GM20000 (cell line): ENCODE data around the gene TRAK1.

Experiments
- DNase-seq: peaks from one replicate; pipeline ENCODE4 v3.0.0; 2012; ENCODE audit warnings: low spot score
- TF ChIP-seq, protein P1 (sequence below): IDR thresholded peaks from 2 replicates; pipeline ENCODE4 v1.5.1; 2012; ENCODE audit warnings: mild to moderate bottlenecking, control low read depth; ENCODE audit errors: extremely low read depth, missing control alignments

The TRAK1 gene

DNA sequence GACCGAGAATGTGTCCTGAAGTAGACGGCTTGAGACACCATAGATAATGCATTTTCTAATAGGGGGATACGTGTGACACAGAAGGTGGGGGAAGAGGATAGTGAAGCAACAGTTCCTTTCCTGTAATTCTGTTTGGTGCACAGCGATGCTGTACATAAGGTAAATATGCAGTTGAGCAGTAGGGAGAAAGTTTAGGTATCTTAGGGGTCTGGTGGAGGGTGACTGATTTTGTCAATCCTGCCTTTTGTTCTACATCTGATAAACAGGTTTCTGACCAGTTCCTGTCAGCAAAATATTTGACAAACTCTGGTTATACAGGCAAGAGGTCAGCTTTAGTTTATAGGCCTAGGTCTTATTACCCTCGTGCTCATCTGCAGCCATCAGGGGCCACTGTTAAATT lies 71.3 kb downstream of the TRAK1 start:
- no peak for DNase-seq
- TF ChIP-seq, protein P1, sequence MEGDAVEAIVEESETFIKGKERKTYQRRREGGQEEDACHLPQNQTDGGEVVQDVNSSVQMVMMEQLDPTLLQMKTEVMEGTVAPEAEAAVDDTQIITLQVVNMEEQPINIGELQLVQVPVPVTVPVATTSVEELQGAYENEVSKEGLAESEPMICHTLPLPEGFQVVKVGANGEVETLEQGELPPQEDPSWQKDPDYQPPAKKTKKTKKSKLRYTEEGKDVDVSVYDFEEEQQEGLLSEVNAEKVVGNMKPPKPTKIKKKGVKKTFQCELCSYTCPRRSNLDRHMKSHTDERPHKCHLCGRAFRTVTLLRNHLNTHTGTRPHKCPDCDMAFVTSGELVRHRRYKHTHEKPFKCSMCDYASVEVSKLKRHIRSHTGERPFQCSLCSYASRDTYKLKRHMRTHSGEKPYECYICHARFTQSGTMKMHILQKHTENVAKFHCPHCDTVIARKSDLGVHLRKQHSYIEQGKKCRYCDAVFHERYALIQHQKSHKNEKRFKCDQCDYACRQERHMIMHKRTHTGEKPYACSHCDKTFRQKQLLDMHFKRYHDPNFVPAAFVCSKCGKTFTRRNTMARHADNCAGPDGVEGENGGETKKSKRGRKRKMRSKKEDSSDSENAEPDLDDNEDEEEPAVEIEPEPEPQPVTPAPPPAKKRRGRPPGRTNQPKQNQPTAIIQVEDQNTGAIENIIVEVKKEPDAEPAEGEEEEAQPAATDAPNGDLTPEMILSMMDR = no peak

DNA sequence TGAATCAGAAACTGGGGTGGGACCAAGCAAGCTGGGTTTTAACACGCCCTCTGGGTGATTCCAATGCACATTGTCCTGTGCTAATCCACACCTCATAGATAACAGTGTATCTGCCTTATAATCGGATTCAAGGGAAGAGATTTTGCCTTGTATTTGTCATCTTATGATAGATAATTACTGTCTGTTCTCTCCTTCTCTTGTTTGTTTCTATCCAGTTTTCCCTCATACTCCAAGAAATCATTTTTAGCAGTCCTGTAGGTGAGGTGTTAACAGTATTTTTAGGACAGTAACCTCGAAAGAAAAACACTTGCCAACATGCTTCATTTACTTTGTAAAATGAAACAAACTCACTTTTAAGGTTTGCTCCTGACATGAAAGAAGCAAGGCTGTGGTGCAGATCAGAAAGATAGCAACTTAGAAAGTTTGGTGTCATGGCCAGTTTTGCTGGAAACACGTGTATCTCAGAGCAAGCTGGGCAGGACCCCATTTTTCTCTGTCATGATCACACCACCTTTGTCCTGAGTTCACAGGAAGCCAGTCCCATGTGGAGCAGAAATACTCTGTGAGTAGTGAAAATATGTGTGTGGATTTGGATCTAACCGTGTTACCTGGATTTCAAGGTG lies 72.6 kb downstream of the TRAK1 start:
- TF ChIP-seq, protein P1 = no peak
- DNase-seq = no peak

GRCh38 chr3:42164656-42165055 lies 73.5 kb downstream of the TRAK1 start:
- TF ChIP-seq, protein P1 = no peak
- no peak for DNase-seq

- no peak for DNase-seq
- TF ChIP-seq, protein P1 = no peak
Observed at GRCh38 chr3:42165211-42165610, 74.1 kb downstream of the TRAK1 start.

DNA sequence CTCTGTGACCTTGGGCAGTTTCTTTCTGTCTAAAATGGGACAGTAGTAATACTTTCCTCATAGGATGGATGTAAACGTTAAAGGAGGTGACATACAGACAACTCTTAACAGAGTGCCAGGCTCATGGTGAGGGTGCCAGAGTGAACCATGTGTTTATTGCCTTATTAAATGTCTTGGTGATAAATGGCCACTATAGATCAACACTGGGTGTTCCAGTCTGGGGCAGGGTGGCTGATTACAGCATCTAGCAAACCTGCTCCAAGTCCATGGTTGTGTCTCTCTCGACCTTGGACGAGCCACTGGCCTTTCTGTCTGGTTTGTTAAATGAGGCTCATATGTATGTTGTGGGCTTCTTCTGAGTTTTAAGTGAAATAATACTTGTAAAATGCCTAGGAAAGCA lies 75.1 kb downstream of the TRAK1 start:
- TF ChIP-seq, protein P1 = no peak
- DNase-seq = no peak

GRCh38 chr3:42166662-42167300 lies 75.6 kb downstream of the TRAK1 start:
- TF ChIP-seq, protein P1 = no peak

DNA sequence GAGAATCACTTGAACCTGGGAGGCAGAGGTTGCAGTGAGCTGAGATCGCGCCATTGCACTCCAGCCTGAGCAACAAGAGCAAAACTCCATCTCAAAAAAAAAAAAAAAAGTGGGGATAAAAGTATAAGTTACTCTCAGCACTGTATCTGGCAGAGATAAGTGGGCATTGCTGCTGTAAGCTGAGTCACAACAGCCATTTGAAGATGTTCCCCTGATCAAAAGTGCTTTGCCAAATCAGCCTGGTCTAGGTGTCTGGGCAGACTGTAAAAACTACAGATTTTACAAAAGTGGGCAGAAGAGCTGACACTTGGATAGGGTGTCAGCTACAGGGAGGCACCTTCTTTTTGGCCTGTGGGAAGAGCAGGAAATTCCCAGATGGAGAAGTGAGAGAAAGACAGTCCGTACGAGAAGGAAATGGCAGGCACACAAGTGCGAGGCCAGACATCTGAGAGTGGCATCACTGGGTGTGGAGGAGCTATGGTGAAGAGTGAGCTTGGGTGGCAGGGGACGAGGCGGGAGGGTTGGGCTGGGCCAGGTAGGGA lies 78.5 kb downstream of the TRAK1 start:
- no peak for DNase-seq
- TF ChIP-seq, protein P1 = no peak

More at GRCh38 chr3:42166662-42167300, 75.6 kb downstream of the TRAK1 start:
- DNase-seq = no peak
